PC-3 (cell line): ENCODE measurements around the gene APOO.

Source experiments
- EZH2phosphoT487 ChIP-seq: fragments of 300-600 bp; sonication (generic); IDR thresholded peaks from 2 replicates; pipeline ENCODE4 v1.6.1; 2018; ENCODE audit warnings: mild to moderate bottlenecking, antibody characterized with exemption, low read length, borderline replicate concordance
- TF ChIP-seq, protein P1 (sequence below): fragments of 300-600 bp; sonication (generic); conservative IDR thresholded peaks from 2 replicates; pipeline ENCODE4 v1.5.1; 2017; ENCODE audit warnings: antibody characterized with exemption, low read depth, mild to moderate bottlenecking, low read length

DNA sequence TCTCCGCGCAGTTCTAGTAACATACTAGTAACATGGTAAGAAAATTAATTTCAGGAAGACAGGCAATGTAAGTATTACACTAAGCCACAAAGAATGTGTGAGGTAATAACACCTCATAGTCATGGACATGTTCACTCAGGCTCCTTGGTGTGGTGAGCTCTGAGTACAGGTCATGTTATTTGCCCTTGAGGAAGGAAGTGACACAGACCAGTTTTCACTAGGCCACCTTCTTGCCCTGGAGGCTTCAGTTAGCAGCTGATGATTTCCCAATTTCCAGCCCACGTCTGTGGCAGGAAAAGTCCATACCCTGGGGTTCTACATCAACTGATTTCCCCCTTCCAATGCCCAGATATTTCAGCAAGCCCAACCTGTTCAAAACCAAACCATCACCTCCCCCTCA is 6.7 kb downstream of the APOO start:
- no peak for TF ChIP-seq EZH2phosphoT487
- TF ChIP-seq, protein P1, sequence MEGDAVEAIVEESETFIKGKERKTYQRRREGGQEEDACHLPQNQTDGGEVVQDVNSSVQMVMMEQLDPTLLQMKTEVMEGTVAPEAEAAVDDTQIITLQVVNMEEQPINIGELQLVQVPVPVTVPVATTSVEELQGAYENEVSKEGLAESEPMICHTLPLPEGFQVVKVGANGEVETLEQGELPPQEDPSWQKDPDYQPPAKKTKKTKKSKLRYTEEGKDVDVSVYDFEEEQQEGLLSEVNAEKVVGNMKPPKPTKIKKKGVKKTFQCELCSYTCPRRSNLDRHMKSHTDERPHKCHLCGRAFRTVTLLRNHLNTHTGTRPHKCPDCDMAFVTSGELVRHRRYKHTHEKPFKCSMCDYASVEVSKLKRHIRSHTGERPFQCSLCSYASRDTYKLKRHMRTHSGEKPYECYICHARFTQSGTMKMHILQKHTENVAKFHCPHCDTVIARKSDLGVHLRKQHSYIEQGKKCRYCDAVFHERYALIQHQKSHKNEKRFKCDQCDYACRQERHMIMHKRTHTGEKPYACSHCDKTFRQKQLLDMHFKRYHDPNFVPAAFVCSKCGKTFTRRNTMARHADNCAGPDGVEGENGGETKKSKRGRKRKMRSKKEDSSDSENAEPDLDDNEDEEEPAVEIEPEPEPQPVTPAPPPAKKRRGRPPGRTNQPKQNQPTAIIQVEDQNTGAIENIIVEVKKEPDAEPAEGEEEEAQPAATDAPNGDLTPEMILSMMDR: no peak
